ENCODE data around the gene BIN1. TPM values are rescaled to one million over a fixed set of nuclear protein-coding genes. Genes with fewer than 3 reads are reported as not detected.

BIN1 gene
- total RNA-seq, 1 donor from 2014 or later = 50.2 TPM

DNA sequence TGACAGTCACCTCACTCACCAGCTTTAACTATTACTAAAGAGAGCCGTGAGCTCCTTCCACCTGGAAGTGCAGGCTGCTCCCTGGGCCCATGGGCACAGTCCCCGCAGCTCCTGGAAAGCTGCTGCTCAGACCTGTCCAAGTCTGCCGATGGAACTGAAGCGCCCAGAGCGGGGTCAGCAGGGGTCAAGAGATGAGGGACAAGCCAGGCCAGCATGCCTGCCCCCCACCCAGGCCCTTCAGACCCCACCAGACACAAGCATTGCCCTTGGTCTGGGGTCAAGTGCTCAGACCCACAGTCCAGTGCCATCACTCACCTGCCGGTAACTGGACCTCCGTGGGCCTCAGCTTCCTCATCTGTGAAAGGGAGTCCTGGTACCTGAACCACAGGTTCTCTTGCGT, 59.9 kb downstream of the BIN1 start:
- Histone ChIP-seq H3K4me3 (ENCODE audit: insufficient read depth, low read depth, low read length) (no peak overlapping the region), H3K79me2 (ENCODE audit: insufficient read depth, low read length) (no peaks in the 10 kb centered on the region), H3K9me3 (ENCODE audit: insufficient read depth, low read depth, low read length) (no peaks in the 10 kb centered on the region), H3K36me3 (ENCODE audit: insufficient read depth, low read length) (no peaks in the 10 kb centered on the region), H3K4me2 (ENCODE audit: low read length) (no peak overlapping the region), H2AFZ (ENCODE audit: low read depth, low read length) (no peak overlapping the region), H3K4me1 (ENCODE audit: insufficient read depth, low read length) (no peaks in the 10 kb centered on the region), H4K20me1 (ENCODE audit: insufficient read depth, low read length) (no peaks in the 10 kb centered on the region), H3K27ac (ENCODE audit: low read depth, low read length) (no peak overlapping the region), H3K27me3 (ENCODE audit: insufficient read depth, low read length) (no peaks in the 10 kb centered on the region), H3K9ac (ENCODE audit: low read length) (no peak overlapping the region)
- H3K27me3 Mint-ChIP-seq (ENCODE audit: low read depth, unreplicated experiment) = no peaks in the 10 kb centered on the region
- TF ChIP-seq, protein P1, sequence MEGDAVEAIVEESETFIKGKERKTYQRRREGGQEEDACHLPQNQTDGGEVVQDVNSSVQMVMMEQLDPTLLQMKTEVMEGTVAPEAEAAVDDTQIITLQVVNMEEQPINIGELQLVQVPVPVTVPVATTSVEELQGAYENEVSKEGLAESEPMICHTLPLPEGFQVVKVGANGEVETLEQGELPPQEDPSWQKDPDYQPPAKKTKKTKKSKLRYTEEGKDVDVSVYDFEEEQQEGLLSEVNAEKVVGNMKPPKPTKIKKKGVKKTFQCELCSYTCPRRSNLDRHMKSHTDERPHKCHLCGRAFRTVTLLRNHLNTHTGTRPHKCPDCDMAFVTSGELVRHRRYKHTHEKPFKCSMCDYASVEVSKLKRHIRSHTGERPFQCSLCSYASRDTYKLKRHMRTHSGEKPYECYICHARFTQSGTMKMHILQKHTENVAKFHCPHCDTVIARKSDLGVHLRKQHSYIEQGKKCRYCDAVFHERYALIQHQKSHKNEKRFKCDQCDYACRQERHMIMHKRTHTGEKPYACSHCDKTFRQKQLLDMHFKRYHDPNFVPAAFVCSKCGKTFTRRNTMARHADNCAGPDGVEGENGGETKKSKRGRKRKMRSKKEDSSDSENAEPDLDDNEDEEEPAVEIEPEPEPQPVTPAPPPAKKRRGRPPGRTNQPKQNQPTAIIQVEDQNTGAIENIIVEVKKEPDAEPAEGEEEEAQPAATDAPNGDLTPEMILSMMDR (IDR thresholded peaks at IDR 0.05; ENCODE audit: insufficient read depth, low read depth, low read length) = no peak
- TF ChIP-seq EZH2 (IDR thresholded peaks at IDR 0.05; ENCODE audit: insufficient read depth, low read length) = no peak
- no peaks in the 10 kb centered on the region for H3K9me3 Mint-ChIP-seq (ENCODE audit: unreplicated experiment)
- no peak overlapping the region for H3K27ac Mint-ChIP-seq (ENCODE audit: unreplicated experiment)
- H3K36me3 Mint-ChIP-seq (ENCODE audit: low read depth, unreplicated experiment) = no peaks in the 10 kb centered on the region
- FAIRE-seq = no peak
- DNase-seq (ENCODE audit: low read depth) = no peak
- no peaks in the 10 kb centered on the region for H3K4me1 Mint-ChIP-seq (ENCODE audit: low read depth, unreplicated experiment)
- H3K4me3 Mint-ChIP-seq (ENCODE audit: unreplicated experiment) = no peak overlapping the region

DNA sequence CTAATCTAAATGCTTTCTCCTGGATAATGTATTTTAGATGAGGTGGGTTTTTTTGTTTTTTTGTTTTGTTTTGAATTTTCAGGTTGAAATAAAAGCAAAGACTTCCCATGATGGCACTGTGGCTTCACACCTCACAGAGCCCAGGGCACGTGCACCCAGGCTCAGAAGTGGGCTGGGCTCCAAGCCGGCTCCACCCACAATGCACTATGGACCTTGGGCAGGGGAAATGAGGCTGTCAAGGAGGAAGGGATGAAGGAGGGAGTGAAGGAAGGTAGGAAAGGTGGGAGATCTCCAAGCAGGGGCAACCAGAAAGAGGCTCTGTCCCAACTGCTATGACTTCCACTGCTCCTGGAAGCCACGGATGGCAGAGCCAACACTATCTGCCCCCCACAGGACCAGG, 60.4 kb downstream of the BIN1 start:
- Mint-ChIP-seq H3K27me3 (ENCODE audit: low read depth, unreplicated experiment) (peaks cover 2% of the 10 kb centered on the region), H3K4me3 (ENCODE audit: unreplicated experiment) (no peak overlapping the region), H3K36me3 (ENCODE audit: low read depth, unreplicated experiment) (no peaks in the 10 kb centered on the region), H3K9me3 (ENCODE audit: unreplicated experiment) (no peaks in the 10 kb centered on the region), H3K4me1 (ENCODE audit: low read depth, unreplicated experiment) (no peaks in the 10 kb centered on the region), H3K27ac (ENCODE audit: unreplicated experiment) (no peak overlapping the region)
- Histone ChIP-seq H3K4me3 (ENCODE audit: insufficient read depth, low read depth, low read length) (no peak overlapping the region), H3K9ac (ENCODE audit: low read length) (no peak overlapping the region), H3K27me3 (ENCODE audit: insufficient read depth, low read length) (no peaks in the 10 kb centered on the region), H3K9me3 (ENCODE audit: insufficient read depth, low read depth, low read length) (no peaks in the 10 kb centered on the region), H3K4me1 (ENCODE audit: insufficient read depth, low read length) (no peaks in the 10 kb centered on the region), H4K20me1 (ENCODE audit: insufficient read depth, low read length) (no peaks in the 10 kb centered on the region), H3K79me2 (ENCODE audit: insufficient read depth, low read length) (no peaks in the 10 kb centered on the region), H3K36me3 (ENCODE audit: insufficient read depth, low read length) (no peaks in the 10 kb centered on the region), H3K4me2 (ENCODE audit: low read length) (no peak overlapping the region), H2AFZ (ENCODE audit: low read depth, low read length) (no peak overlapping the region), H3K27ac (ENCODE audit: low read depth, low read length) (no peak overlapping the region)
- no peak for TF ChIP-seq EZH2 (IDR thresholded peaks at IDR 0.05; ENCODE audit: insufficient read depth, low read length)
- TF ChIP-seq, protein P1 (IDR thresholded peaks at IDR 0.05; ENCODE audit: insufficient read depth, low read depth, low read length) = no peak
- DNase-seq (ENCODE audit: low read depth) = no peak
- no peak for FAIRE-seq

DNA sequence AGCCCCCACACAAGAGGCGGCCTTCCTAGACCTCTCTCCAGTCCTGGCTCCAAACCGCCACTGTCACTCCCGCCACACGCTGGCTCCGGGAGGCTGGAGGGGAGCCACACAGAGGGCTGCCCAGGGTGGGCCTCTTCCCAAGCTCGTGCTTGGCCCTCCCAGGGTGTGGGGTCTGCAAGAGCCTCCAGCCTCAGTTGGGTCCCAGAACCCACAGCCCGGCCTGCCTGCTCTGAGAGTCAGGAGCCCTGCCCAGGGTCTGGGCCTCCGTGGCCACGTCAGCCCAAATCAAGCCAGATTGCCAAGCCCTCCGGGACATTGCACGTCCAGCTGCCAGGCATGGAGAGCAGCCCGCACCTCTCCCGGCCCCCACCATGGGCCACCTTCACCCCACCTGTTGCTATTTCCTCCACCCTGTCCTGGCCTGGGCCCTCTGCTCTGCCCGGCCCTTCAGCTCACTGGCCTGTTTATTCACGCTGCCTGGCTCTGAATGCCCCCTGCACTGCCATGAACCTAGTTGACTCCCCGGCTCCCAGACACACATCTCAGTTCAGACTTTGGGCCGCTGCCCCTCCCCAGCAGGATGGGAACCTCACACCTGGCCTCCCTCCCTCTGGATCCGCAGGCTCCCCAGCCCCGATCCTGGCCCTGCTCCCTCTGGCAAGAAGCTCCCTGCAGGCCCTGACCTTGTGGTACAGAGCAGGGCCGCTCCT, 61.0 kb downstream of the BIN1 start:
- TF ChIP-seq EZH2 (IDR thresholded peaks at IDR 0.05; ENCODE audit: insufficient read depth, low read length) = no peak
- TF ChIP-seq, protein P1 (IDR thresholded peaks at IDR 0.05; ENCODE audit: insufficient read depth, low read depth, low read length) = no peak
- no peaks in the 10 kb centered on the region for H3K36me3 Mint-ChIP-seq (ENCODE audit: low read depth, unreplicated experiment)
- no peak for FAIRE-seq

More for the DNA sequence above, 61.0 kb downstream of the BIN1 start:
- Histone ChIP-seq H3K27ac (ENCODE audit: low read depth, low read length) (no peak overlapping the region), H3K4me1 (ENCODE audit: insufficient read depth, low read length) (no peaks in the 10 kb centered on the region), H3K27me3 (ENCODE audit: insufficient read depth, low read length) (no peaks in the 10 kb centered on the region), H3K4me2 (ENCODE audit: low read length) (no peak overlapping the region), H3K9ac (ENCODE audit: low read length) (no peak overlapping the region), H3K79me2 (ENCODE audit: insufficient read depth, low read length) (no peaks in the 10 kb centered on the region), H4K20me1 (ENCODE audit: insufficient read depth, low read length) (no peaks in the 10 kb centered on the region), H3K36me3 (ENCODE audit: insufficient read depth, low read length) (no peaks in the 10 kb centered on the region), H3K9me3 (ENCODE audit: insufficient read depth, low read depth, low read length) (no peaks in the 10 kb centered on the region), H3K4me3 (ENCODE audit: insufficient read depth, low read depth, low read length) (no peak overlapping the region), H2AFZ (ENCODE audit: low read depth, low read length) (no peak overlapping the region)
- Mint-ChIP-seq H3K9me3 (ENCODE audit: unreplicated experiment) (no peaks in the 10 kb centered on the region), H3K4me1 (ENCODE audit: low read depth, unreplicated experiment) (no peaks in the 10 kb centered on the region), H3K4me3 (ENCODE audit: unreplicated experiment) (peak overlapping the region; percentile 66), H3K27me3 (ENCODE audit: low read depth, unreplicated experiment) (peaks cover 2% of the 10 kb centered on the region), H3K27ac (ENCODE audit: unreplicated experiment) (no peak overlapping the region)
- DNase-seq (ENCODE audit: low read depth) = no peak

Measured in astrocyte (in vitro differentiated cells and primary cell).